HG03159 (cell line): ENCODE measurements around the gene IGFBP2.
"Not testable (repeated sequence)": the region's sequence is repeated elsewhere in the genome, so short reads cannot be mapped to it uniquely, and the experiment has no call there.

Source experiments
- ATAC-seq: cut with Tn5 transposase; IDR thresholded peaks from one replicate; pipeline ENCODE4 v1.9.1; 2021; ENCODE audit warnings: mild to moderate bottlenecking, moderate library complexity; ENCODE audit not compliant: unreplicated experiment

IGFBP2 gene

DNA sequence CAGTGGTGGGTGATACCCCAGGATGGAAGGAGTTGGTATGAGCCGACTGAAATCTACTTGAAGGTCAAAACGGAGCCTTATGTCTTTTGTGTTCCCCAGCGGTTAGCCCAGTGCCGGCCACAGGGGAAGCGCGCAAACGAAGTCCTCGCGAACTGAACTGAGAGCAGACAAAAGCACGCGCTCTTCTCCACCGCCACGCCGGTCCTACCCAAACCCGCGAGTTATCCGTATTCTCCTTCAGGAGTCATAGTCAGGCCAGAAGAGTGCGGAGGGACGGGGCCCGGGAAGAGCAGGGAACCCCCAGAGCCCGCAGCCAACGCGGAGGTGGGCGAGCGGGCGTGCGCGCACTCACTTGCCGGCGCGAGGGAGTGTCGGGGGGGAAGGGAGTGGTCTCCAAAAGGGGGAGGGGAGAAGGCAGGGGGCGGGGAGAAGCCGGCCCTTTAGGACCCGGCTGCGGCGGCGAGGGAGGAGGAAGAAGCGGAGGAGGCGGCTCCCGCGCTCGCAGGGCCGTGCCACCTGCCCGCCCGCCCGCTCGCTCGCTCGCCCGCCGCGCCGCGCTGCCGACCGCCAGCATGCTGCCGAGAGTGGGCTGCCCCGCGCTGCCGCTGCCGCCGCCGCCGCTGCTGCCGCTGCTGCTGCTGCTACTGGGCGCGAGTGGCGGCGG, at the start of gene IGFBP2:
Gene IGFBP2 (plus strand): TSS at position 469 of the 664 bp plus-strand sequence. CDS start 104 bp downstream, at position 573.
- ATAC-seq, result no peak

- ATAC-seq, result no peak
Measured at GRCh38 chr2:216583606-216584005, 49.6 kb upstream of the IGFBP2 start.

DNA sequence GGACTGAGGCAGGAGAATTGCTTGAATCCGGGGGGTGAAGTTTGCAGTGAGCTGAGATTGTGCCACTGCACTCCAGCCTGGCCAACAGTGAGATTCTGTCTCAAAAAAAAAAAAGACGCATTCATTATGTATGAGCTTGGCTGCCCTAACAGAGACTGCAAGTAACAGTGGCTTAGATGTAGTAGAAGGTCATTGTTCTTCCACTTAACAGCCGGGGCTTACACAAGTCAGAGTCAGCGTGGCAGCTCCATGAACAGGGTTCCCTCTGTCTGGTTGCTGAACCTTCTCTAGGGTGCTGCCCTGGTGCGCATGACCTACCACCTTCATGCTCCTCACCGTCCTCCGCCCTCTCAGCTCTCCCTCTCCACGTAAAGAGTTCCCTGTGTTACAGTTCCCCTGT, 49.1 kb upstream of the IGFBP2 start:
- ATAC-seq, result no peak

DNA sequence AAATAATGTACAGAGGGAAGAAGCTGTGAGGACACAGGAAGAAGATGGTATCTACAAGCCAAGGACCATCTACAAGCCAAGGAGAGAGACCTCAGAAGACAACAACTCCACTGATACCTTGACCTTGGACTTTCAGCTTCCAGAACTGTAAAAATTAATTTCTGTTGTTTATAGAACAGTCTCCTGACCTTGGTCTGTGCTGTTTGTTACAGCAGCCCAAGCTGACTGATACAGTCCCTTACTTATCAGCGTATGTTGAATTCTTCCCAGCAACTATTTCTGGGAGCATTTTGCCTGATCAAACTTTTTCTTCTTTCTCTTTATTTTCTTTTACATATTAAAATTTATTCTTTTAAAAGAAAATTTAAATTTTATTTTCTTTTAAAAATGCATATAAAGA, 47.8 kb upstream of the IGFBP2 start:
- ATAC-seq, result no peak

GRCh38 chr2:216588861-216589710, 44.1 kb upstream of the IGFBP2 start:
- ATAC-seq, result no peak

GRCh38 chr2:216589791-216590190, 43.4 kb upstream of the IGFBP2 start:
- ATAC-seq, result no peak

GRCh38 chr2:216590780-216591179, 42.4 kb upstream of the IGFBP2 start:
- no peak for ATAC-seq

- ATAC-seq, result no peak
Measured at GRCh38 chr2:216591480-216591879, 41.7 kb upstream of the IGFBP2 start.

DNA sequence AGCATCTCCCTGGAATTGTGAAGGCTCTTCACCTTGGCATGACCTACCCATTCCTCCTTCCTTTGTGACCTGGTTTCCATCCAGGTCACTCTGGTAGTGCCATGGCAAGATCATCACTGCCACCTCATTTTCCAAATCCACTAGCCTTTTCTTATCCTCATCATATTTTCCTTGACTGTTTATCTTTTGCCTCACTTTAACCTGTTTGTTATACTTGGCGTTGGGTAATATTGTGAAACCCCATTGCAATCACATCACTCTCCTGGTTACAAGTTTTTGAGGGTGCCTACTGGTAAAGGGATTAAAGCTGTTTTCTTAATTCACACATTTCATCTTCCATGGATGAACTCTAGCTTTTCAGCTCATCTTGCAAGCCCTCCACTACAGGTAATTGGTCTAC, 39.1 kb upstream of the IGFBP2 start:
- no peak for ATAC-seq

GRCh38 chr2:216596236-216596979, 36.8 kb upstream of the IGFBP2 start:
- ATAC-seq, result no peak

DNA sequence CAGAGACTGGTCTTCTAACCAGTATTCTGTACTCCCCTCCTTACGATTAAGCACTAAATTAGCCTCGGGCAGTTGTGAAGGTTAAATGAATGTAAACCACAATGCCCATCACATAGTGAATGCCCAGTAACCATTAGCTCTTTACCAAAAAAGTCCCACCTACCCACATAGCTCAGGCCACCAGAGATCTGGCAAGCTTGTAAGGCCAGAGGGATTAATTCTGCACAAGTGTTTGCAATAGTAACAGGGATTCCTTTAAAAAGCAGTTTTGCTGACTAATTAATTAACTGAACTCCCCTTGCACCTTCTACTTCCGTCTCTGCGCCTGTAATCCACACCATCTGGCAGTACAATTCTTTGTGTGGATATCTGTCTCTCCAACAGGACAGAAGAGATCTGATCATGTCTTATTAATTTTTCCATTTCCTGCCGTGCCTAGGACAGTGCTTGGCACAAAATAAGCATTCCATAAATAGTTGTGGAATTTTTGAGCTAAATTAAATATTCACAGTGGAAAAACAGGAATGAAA, 36.2 kb upstream of the IGFBP2 start:
- ATAC-seq, result no peak

DNA sequence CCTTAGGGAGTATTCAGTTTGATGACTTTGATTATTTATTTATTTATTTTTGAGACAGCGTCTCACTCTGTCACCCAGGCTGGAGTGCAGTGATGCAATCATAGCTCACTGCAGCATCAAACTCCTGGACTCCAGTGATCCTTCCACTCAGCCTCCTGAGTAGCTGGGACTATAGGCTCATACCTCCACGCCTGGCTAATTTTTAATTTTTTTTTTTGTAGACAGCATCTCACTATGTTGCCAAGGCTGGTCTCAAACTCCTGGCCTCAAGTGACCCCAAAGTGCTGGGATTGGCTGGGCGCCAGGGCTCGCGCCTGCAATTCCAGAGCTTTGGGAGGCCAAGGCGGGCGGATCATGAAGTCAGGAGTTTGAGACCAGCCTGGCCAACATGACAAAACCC, 35.4 kb upstream of the IGFBP2 start:
- not testable (repeated sequence) for ATAC-seq

GRCh38 chr2:216601632-216602409, 31.4 kb upstream of the IGFBP2 start:
- no peak for ATAC-seq

DNA sequence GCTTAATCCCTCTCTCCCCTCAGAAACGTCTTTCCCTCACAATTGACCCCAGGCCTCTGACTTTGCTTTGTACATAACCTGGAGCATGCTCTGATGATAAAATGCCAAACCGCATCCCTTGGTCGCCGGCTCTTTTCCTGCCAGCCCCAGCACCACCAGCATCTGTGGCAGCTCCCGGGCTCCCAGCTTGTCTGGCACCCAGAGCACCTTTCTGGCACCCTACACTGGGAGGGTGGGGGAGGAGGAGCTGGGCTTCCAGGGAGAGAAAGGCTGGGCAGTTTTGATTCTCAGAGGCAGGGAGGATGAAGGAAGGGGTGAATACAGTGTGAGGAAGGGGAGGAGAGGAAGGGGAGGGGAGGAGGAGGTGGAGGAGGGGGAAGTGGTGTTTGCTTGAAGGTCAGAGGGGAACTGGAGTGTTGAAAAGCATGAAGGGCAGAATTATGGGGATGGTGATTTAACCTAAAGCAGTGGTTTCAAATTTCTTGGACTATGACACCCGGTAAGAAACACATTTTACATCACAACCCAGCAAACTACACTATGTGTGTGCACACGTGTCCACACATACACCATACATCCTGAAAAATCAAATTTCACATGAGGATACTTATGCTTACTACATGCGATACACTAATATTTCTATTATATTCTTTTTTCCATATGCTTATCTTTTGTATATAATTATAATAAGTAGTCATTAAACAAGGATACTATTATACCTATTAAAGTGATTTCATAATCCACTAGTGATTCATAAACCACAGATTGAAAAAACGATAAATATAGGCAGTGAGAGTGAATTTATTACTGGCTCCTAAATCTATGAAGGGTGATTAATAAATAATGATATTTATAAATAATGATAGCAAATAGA, 30.0 kb upstream of the IGFBP2 start:
- no peak for ATAC-seq

DNA sequence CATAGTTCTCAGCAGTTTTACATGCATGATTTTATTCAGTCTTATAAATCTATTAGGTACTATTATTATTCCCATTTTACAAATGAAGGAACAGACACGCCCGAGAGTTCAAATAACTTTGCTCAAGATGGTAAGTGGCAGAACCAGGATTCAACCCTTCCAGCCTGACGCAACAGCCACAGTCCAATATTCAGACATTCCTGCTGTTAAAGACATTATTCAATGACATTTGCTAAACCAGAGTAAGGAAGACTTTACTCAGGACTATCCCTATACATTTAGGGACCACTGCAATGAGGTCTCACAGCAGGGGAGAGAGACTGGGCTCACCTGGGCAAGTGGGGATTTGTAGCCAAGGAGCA, 29.4 kb upstream of the IGFBP2 start:
- no peak for ATAC-seq

GRCh38 chr2:216604458-216604857, 28.8 kb upstream of the IGFBP2 start:
- ATAC-seq, result no peak

DNA sequence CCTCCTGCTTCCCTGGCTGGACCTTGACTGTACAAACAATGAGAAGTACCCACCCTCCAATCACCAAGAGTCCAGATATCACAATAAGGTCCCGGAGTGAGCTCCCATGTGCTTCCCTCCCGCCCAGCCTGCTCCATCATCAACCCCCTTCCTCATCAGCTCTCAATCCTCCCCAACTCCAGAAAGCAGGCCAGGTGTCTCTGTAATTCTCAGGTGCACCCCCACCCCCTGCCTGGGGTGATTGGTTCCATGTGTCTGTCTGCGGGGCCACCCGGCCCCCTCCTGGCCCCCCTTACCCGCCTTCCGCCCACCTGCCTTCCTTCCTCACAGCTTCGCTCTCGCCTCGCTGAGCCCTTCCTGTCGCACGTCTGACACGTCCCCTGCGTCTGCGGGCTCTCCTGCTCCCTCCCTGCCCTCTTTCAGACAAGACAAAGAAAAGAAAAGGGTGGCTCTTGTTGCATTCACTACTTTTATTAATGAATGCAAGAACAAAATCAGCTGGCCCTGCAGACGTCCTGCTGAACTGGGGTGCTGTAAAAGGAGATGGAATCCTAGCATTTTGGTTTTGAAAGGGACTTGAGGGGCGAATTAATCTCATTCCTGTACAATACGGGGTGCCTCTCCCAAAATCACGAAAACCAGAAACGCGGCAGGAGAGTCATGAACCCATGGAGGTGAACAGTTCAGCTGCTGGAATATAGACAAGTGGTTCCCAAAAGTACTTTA, 26.5 kb upstream of the IGFBP2 start:
- peak; percentile 77 for ATAC-seq

- ATAC-seq, result no peak
Measured at GRCh38 chr2:216607277-216607560, 26.0 kb upstream of the IGFBP2 start.

DNA sequence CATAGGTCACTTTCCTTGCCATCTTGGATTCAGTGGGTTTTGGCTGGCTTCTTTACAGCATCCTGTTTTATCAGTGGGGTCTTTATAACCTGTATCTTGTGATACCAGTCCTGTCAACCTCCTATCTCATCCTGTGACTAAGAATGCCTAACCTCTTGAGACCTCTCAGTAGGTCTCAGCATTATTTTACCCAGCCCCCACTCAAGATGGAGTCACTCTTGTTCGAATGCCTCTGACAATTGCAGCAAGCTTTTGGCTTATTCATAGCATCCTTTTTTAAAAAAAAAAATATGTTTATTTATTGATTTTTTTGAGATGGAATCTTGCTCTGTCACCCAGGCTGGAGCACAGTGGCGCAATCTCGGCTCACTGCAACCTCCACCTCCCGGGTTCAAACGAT, 24.7 kb upstream of the IGFBP2 start:
- no peak for ATAC-seq
